Limb (tissue), 2 donors: ENCODE results near the gene CRADD.
A peak's percentile ranks its signal among the peaks of the same experiment; 100 is the strongest.
"Not testable (repeated sequence)": the region's sequence is repeated elsewhere in the genome, so short reads cannot be mapped to it uniquely, and the experiment has no call there.

Experiments
- DNase-seq, 2 donors: peaks; one replicate each; pipeline ENCODE4 v3.0.0-alpha.2; 2016; ENCODE audit errors: extremely low spot score in 2 of 2

CRADD gene

DNA sequence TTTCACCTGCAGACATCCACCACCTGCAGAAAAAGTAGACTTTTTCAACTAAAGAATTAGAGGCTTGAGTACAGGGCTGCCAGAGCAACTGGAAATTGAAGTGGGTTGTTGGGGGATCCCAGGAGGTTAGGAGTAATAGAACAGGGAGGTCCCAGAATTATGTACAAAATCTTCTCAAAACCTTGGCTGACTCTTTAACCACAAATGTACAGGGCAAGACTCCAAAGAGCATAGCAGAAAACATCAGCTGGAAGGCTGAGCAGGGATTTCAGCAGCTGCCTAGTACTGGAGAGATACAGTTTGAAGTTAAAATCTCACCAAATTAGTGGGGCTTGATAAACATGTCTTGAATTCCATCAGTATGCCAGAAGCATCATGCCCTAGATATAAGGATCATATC, 191.6 kb downstream of the CRADD start:
- DNase-seq, result no peak

DNA sequence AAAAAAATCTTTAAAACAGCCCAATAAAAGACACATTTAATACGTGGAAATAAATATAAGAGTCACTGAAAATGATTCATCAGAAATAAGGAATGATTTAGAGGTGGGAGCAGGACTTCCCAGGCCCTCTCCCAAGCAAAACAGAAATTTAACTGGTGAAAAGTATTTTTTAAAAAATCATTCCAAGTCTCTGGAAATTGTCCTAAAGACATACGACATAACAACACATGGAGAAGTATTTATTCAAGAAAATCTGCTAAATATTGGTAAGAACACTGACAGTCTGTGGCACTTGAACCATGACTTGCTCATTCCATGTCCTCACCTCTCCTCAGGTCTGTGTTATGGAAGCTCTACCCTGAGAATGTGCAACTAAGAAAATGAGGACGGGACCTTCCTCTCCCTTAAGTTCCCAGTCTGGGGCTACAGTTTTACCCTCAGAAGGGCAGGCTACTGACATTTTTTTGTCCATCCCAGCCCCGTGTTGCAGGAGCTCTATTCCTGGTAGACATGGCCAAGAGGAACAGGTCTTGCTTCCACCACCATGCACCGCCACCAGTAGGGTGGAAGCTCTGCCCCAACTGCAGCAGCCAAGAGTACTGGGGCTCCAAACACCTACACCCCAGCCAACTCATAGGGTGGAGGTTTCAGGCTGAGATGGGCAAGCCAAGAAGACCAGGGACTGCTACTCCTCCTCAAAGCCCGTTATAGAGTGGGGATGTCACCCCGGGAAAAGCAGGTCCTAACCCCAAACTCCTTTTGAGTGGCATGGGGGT, 193.0 kb downstream of the CRADD start:
- no peak for DNase-seq

DNA sequence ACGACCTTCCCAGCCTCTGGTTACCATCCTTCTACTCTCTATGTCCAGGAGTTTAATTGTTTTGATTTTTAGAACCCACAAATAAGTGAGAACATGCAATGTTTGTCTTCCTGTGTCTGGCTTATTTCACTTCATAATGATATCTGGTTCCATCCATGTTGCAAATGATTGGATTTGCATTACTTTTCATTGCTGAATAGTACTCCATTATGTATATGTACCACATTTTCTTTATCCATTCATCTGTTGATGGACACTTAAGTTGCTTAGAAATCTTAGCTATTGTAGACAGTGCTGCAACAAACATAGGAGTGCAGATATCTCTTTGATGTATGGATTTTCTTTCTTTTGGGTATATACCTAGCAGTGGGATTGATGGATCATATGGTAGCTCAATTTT, 194.4 kb downstream of the CRADD start:
- not testable (repeated sequence) for DNase-seq

DNA sequence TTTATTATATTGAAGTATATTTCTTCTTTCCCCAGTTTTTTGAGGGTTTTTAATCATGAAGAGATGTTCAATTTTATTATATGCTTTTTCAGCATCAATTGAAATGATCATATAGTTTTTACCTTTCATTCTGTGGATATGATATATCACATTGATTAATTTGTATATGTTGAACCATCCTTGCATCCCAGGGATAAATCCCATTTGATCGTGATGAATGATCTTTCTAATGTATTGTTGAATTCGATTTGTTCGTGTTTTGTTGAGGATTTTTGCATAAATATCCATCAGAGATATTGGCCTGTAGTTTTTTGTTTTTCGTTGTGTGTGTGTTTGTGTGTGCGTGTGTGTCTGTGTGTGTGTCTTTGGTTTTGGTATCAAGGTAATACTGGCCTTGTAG, 196.4 kb downstream of the CRADD start:
- no peak for DNase-seq

DNA sequence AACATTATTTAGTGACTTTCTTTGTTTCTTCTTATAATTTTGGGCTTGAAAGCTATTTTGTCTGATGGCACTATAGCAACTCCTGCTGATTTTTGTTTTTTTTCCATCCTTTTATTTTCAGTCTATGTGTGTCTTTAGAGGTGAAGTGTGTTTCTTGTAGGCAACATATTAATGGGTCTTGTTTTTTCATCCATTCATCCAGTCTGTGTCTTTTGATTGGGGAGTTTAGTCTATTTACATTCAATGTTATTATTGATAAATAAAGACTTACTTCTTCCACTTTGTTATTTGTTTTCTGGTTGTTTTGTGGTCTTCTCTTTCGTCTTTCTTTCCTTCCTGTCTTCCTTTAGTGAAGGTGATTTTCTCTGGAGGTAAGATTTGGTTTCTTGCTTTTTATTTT, 198.0 kb downstream of the CRADD start:
- no peak for DNase-seq

DNA sequence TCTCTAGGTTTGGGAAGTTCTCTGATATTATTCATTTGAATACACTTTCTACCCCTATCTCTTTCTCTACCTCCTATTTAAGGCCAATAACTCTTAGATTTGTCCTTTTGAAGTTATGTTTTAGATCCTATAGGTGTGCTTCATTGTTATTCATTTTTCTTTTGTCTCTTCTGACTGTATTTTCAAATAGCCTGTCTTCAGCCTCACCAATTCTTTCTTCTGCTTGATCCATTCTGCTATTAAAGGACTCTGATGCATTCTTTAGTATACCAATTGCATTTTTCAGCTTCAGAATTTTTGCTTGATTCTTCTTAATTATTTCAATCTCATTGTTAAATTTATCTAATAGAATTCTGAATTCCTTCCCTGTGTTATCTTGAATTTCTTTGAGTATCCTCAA, 199.2 kb downstream of the CRADD start:
- no peak for DNase-seq

DNA sequence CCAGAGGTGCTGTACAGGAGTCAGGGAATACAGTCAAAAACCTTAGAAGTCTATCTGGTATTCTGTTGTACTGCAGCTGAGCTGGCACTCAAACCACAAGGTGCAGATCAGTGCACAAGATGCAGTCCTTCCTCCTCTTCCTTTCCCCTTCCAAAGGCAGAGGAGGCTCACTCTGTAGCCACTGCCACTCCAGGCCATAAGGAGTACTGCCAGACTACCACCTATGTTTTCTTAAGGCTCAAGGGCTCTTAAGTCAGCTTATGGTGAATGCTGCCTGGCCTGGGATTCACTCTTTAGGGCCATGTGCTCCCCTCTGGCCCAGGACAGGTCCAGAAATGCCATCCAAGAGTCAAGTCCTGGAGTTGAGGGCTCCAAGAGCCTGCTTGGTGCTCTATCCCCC, 200.3 kb downstream of the CRADD start:
- DNase-seq, result no peak

DNA sequence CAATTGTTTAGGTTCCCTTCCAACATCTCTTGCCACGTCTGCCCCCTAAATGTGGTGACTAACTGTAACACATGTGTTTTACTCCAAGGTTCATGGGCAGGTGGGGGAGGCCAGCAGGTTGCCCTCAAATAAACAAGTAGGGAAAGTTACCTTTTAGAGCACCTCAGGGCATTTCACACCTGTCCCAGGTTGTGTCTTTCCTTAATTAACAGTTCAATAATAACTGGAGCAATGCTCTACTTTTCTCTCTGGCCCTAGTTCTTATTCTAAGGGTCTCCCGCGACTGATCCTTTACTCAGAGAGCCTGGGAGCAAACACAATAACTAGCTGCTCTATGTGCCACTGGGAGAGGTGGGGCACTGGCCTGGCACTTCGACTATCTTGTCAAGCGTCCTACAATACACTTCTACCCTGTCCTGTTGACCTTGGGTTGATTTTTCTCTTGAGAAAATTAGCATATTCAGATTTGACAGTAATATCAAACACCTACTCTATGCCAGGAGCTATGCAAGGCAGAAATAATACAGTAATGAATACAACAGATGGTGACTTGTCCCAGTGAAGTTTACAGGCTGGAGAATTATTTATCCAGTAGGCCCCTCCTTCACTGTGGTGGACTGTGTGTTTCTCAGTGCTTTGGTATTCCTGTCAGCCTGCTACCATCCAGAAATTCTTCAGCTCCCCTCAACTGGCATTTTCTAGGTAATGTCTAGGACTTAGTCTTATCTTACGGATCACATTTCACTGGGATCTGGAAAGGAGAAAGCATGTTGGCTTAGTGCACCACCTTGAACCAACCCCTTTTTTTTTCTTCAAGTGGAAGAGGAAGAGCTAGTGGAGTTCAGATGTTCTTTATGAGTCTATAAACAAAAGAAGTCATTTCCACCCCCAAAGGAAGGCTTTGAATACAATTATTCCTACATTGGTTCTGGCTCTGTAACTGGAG, 202.6 kb downstream of the CRADD start:
- DNase-seq, result no peak

DNA sequence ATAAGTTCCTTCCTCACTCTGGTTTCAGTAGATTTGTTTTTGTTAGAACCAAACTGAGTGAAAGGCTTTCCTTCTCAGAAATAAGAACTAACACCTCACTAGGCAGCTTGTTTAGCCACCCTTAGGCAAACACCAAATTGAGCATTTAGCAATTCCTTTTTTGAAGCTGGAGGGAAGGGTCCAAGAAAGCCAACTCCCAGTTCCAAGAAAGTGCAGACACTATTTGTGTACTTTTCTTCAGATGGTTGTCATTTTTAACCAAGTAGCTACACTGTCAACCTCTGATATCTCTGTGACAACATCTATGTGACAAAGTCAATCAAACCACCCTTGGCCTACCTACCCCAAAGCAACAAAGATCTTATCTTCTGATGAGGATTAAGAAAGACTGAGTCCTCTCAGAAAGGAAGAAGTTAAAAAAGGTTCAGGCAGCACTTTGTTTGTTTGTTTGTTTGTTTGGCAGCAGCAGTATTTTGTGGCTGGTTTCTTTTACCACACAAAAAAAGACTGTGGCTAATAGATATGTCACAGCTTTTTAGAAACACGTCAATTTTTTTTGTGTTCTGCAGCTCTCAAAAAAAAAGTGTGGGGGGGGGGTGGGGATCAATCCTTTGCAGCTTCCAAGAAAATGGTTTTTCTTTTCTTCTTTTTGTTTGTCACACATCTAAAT, 203.8 kb downstream of the CRADD start:
- DNase-seq, result no peak

DNA sequence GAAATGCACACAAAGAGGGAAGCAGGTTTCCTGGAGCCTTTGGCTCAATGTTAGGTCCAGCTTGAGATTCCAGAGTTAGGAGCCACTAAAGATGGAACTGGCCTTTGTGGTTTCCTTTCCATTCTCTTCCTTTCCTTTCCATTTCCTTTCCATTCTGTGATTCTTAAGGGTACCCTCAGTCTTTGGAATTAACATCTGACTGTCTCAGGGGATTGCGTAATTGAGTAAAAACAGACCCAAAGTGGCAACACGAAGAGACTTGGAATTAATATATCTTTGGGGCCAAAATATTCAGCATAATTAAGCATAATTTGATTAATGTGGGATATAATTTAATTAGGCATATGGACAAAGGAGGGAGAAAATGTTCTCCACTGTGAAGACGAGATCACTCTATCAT, 205.6 kb downstream of the CRADD start:
- no peak for DNase-seq

DNA sequence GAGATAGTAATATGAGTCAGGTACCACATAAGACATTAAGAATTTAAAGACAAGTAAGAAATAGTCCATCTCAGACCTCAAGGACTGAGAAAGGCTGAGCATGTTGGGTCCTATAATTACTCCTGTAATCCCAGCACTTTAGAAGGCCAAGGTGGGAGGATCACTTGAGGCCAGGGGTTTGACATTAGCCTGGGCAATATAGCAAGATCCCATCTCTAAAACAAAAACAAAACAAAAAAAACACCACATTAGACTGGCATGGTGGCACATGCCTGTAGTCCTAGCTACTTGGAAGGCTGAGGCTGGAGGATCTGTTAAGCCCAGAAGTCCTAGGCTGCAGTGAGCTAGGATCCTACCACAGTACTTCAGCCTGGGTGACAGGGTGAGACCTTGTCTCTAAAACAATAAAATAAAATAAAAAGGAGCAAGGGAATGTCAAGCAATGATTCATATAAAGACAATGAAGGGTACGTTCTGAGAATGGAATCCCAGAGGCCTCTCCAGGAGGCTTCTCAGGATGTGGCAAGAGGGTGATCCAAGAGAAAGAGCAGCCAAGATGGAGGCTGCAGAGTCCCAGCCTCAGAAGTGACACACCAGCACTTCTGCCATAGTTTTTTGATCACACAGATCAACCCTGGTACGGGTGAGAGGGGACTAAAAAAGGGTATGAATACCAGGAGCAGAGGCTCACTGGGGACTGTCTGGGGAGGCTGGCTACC, 206.4 kb downstream of the CRADD start:
- no peak for DNase-seq

DNA sequence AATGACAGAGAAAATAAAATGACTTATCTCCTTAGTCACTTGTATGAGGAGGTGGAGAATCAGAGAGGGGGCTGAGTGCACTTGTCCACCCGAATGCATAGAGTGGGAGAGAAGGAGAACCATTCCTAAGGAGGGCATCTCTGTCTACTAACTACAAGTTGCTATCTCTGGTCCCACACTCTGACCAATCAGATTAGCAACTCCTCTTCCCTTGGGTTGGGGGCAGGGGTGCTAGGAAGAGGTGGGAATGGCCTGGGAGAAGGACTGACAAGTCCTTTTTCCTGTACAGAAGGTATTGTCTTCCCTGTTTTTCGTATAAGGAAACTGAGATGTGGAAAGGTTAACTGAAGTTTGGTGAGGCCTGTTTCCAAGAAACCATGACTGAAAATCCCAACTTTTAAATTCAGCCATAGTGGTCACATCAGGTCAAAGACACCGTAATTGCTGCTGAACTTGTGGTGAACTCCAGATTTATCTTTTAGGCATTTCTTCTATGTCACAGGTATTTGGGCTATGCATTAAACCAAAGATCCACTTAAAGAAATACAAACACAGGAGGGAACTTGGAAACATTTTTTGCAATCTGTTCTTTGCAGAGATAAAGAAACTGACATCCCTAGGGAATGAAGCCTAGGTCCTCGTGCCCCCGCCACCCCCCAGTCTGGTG, 207.8 kb downstream of the CRADD start:
- DNase-seq, result no peak

DNA sequence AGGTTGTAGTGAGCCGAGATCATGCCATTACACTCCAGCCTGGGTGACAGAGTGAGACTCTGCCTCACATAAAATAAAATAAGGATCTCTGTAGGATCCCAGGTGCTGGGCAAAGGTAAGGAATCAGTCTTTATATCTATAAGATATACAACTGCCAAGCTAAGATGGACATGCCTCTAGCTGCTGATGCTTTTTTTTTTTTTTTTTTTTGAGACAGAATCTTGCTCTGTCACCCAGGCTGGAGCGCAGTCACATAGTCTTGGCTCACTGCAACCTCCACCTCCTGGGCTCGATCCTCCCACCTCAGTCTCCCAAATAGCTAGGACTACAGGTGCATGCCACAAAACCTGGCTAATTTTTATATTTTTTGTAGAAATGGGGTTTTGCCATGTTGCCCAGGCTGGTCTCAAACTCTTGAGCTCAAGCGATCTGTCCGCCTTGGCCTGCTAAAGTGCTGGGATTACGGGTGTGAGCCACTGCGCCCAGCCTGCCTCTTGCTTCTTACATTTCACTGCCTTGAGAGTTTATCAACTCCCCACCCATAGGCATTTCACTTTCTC, 208.9 kb downstream of the CRADD start:
- not testable (repeated sequence) for DNase-seq

DNA sequence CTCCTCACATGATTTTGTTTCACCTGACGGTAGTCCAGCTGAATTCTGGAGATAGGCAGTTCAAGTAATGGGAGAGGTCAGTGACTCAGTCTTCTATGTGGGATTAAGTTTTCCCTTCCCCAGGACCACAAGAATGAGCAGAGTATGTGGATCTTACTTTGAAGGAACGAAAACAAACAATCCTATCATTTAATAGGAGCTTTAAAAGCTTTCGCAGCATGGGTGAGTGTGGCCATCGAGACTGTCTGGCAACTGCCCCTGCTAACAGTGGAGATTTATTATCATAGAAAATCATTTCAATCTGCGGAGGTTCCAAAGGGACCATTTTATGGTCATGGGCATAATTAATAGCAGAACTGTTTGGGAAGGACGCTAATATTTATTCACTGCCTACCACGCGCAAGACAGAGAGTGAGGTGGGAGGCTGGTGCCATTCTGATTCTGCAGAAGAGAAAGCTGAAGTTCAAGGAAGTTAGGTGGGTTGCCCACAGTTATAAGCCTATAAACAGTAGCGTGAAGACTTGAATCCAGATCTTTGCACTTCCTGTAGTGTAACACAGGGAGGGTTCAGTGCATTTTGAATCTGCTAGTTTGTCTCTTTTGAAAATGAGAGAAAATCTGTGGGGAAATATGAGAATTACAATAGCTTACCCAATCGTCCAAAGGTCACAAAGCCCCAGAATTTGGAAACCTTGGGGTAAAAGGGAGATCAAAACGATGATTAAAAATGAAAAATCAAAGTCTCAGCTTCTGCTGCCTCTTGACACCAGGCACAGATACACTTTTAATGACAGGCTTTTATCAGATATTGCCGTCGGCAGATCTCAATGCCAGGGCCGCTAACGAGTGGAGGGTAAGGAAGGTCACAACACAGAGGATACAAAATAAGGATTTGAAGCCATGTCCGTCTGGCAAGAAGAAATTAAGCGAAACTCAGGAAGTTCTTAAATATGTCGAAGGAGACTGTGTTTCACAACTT, 209.6 kb downstream of the CRADD start:
- no peak for DNase-seq

DNA sequence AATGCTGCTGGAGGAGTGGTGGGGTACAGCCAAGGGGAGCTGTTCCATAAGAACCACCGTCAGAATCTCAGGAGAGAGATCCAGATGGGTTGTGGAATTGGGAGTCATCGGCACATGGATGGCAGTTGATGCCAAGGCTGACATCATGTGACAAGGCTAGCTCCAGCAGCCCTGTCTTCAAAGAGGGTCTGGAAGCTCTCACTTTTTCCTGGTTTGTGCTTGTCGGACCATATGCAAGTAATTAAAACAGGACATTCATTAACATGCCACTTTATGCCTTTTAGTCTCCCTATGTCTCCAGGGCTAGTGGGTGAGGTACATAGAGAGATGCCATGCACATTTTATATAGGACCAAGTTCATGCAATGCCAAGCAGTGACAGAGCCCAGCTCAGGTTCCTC, 211.8 kb downstream of the CRADD start:
- DNase-seq, result no peak

DNA sequence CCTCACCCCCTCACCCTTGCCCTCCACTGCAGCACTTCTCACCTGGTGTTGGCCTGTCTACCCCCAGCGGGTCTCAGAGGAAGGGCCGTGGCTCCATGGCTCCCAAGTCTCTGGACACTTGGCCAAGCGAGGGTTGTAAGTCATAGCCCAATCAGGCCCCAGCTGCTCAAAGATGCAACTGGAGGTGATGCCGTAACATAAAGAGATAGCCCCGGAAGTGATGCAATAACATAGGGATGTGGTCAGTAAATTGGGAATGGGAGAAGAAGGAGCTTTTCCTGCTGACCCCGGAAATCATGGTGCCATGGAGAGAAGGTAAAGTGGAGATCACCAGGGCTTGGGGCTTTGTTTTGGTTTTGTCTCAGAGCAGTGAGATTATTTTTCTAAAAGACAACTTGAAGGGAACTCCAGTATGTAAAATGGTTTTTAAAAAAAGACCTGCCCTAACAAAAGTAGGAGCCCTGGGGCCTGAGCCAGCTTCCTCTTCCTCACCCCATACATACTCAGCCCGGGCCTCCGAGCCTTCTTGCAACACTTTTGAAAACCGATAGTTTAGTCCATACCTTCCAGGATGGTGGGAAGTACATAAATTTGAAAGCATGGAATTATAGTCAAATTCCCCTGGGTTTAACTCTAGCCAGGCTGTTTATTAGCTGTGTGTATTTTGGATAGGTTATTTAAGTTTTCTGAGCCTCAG, 212.5 kb downstream of the CRADD start:
- DNase-seq, result peak in 1 of 2 donors; percentile 43

DNA sequence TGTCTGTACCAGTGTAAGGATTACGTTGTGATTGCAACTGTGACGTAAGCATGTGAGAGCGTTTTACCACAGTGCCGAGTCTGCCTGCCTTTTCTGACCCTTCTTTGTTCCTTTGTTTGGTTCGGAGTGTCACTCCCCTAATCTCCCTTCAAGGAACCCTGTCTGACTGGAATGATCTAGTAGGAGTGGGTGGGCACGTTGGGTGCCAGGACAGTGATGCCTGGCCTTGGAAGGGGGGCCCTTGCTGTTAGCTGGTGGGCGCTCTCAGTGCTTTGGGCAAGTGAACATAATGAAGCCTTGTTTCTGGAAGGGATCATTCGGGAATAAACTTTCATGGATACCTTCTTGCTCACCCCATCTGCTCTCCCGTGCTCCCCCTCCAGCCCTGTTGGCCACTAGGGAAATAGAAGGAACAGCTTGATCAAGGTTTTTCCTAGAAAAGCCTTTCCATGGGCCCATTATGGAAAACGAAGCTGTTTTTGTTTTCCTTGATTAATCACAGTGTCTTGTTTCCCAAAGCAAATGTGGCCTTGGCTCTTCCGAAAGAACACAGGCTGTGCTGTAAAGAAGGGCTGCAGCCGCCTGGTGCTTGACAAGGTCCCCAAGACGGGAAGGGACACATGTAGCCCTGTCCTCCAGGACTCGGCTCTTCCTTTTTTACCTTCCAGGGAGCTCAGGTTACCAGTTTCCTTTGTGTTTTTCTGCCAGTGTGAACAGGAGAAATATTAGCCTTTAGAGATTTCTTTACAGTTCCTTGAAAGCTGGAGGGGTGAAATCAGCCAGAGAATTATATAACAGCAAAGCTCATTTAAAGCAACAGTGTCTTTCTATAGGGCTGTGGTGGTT, 215.5 kb downstream of the CRADD start:
- peak in 1 of 2 donors; percentile 47 for DNase-seq
